ENCODE data around the gene FAM120AOS. TPM values are rescaled to one million over a fixed set of nuclear protein-coding genes. Genes with fewer than 3 reads are reported as not detected.

Gene FAM120AOS
- total RNA-seq, 1 experiment from 2014 or later = 53.6 TPM

GRCh38 chr9:93500571-93501298 lies 47.4 kb upstream of the FAM120AOS start:
- Histone ChIP-seq H3K4me1 (ENCODE audit: insufficient read depth, low read length) (no peaks in the 10 kb centered on the region), H2AK5ac (ENCODE audit: insufficient read length, low read length) (no peak overlapping the region), H3K27ac (ENCODE audit: insufficient read length, low read depth, low read length) (no peak overlapping the region), H2BK5ac (ENCODE audit: insufficient read length, low read length) (no peak overlapping the region), H3K79me1 (ENCODE audit: insufficient read depth, low read depth, low read length, poor library complexity, severe bottlenecking) (peaks cover 2% of the 10 kb centered on the region), H3K27me3 (ENCODE audit: insufficient read depth, low read length) (no peaks in the 10 kb centered on the region), H4K8ac (replicated peaks; ENCODE audit: insufficient read length, low read depth, low read length) (no peak overlapping the region), H2AFZ (ENCODE audit: low read length) (no peak overlapping the region), H3K9ac (ENCODE audit: extremely low read depth, insufficient read length, low read length) (no peak overlapping the region), H3K14ac (ENCODE audit: insufficient read depth, low read length) (no peak overlapping the region), H3K18ac (ENCODE audit: insufficient read length, low read depth, low read length) (no peak overlapping the region), H3K23ac (ENCODE audit: insufficient read length, low read depth, low read length) (no peak overlapping the region), H4K5ac (ENCODE audit: insufficient read length, low read depth, low read length) (no peak overlapping the region), H3K79me2 (ENCODE audit: insufficient read depth, low read length) (no peaks in the 10 kb centered on the region), H2BK20ac (ENCODE audit: low read depth, low read length, poor library complexity, severe bottlenecking) (no peak overlapping the region), H4K20me1 (ENCODE audit: control insufficient read depth, insufficient read depth, insufficient read length) (no peaks in the 10 kb centered on the region), H2BK12ac (ENCODE audit: insufficient read length, low read depth, low read length) (no peak overlapping the region), H3K56ac (ENCODE audit: insufficient read length, low read depth, low read length) (no peak overlapping the region), H3K4me2 (ENCODE audit: insufficient read depth, insufficient read length, low read length) (no peak overlapping the region), H2BK15ac (ENCODE audit: low read depth, low read length) (no peak overlapping the region), H3T11ph (ENCODE audit: low read length) (no peak overlapping the region), H3K9me3 (ENCODE audit: control insufficient read depth, low read depth, low read length) (no peaks in the 10 kb centered on the region), H4K91ac (ENCODE audit: insufficient read length, low read depth, low read length) (no peak overlapping the region), H3K23me2 (ENCODE audit: insufficient read length, low read depth, low read length, poor library complexity, severe bottlenecking) (no peaks in the 10 kb centered on the region), H3K4ac (ENCODE audit: low read depth, low read length) (no peak overlapping the region), H2BK120ac (ENCODE audit: low read depth, low read length, poor library complexity, severe bottlenecking) (no peak overlapping the region)
- TF ChIP-seq CTCF (conservative IDR thresholded peaks at IDR 0.05) = no peak
- no peaks in the 10 kb centered on the region for H3K4me1 Mint-ChIP-seq
- H3K4me3 Mint-ChIP-seq = no peak overlapping the region
- peak overlapping the region in 2 of 3 experiments; percentile 28 to 75; a peak in 3 of 7 replicates for H3K27ac Mint-ChIP-seq
- WGBS (ENCODE audit: extremely low coverage, insufficient read length, low lambda C conversion rate) = no CpG with 5 or more reads among the region's 4 CpGs
- no peaks in the 10 kb centered on the region for H3K9me3 Mint-ChIP-seq
- H3K36me3 Mint-ChIP-seq (ENCODE audit: insufficient read depth in 1 of 3, low read depth in 3 of 3) = peaks cover 27 to 77% (median 48%) of the 10 kb centered on the region in 3 experiments
- DNase-seq = no peak
- no peaks in the 10 kb centered on the region for H3K27me3 Mint-ChIP-seq (ENCODE audit: low read depth)

All from H9 (cell line).